OCI-LY1 (cell line): ENCODE measurements around the gene RUNX1.

Experiments
- H2AFZ ChIP-seq: fragments of 200-600 bp; sonication (generic), shearing (Covaris generic); 2 replicates; pipeline ENCODE4 v1.6.0; 2014; ENCODE audit warnings: antibody characterized with exemption, mild to moderate bottlenecking, low read length
- H3F3A ChIP-seq: fragments of 200-600 bp; sonication (generic), shearing (Covaris generic); 2 replicates; pipeline ENCODE4 v1.6.0; 2014; ENCODE audit warnings: mild to moderate bottlenecking, antibody characterized with exemption, low read length, moderate library complexity; ENCODE audit not compliant: insufficient read depth
- H3K27ac ChIP-seq: fragments of 200-600 bp; sonication (generic); 2 replicates; pipeline ENCODE4 v1.5.1; 2014; ENCODE audit warnings: low read length, mixed run types, mild to moderate bottlenecking, low read depth; ENCODE audit not compliant: poor library complexity, severe bottlenecking
- H3K27me3 ChIP-seq: fragments of 200-600 bp; sonication (generic); 2 replicates; pipeline ENCODE4 v1.6.0; 2014; ENCODE audit warnings: antibody characterized with exemption, mild to moderate bottlenecking, low read length, moderate library complexity; ENCODE audit not compliant: insufficient read depth
- H3K36me3 ChIP-seq: fragments of 200-600 bp; sonication (generic); 2 replicates; pipeline ENCODE4 v1.6.1; 2014; ENCODE audit warnings: mild to moderate bottlenecking, antibody characterized with exemption, low read length, moderate library complexity, mixed read lengths; ENCODE audit not compliant: insufficient read depth
- H3K4me1 ChIP-seq: fragments of 200-600 bp; sonication (generic); 2 replicates; pipeline ENCODE4 v1.5.1; 2014; ENCODE audit warnings: mild to moderate bottlenecking, low read length, moderate library complexity; ENCODE audit not compliant: insufficient read depth, severe bottlenecking
- H3K4me2 ChIP-seq: fragments of 200-600 bp; sonication (generic), shearing (Covaris generic); 2 replicates; pipeline ENCODE4 v1.6.1; 2014; ENCODE audit warnings: low read length
- H3K4me3 ChIP-seq: fragments of 200-600 bp; sonication (generic); 2 replicates; pipeline ENCODE4 v1.5.1; 2014; ENCODE audit warnings: low read length, low read depth, mild to moderate bottlenecking, mixed read lengths; ENCODE audit not compliant: poor library complexity, severe bottlenecking
- H3K79me2 ChIP-seq: fragments of 200-600 bp; shearing (Covaris generic); 2 replicates; pipeline ENCODE4 v1.6.1; 2016; ENCODE audit warnings: mixed run types, low read length, mixed read lengths; ENCODE audit not compliant: insufficient read depth
- H3K9ac ChIP-seq: fragments of 200-600 bp; sonication (generic), shearing (Covaris generic); 2 replicates; pipeline ENCODE4 v1.6.1; 2014; ENCODE audit warnings: mild to moderate bottlenecking, low read length, mixed read lengths
- H3K9me2 ChIP-seq: fragments of 200-600 bp; sonication (generic), shearing (Covaris generic); 2 replicates; pipeline ENCODE4 v1.6.1; 2014; ENCODE audit warnings: low read depth, mild to moderate bottlenecking, low read length, mixed read lengths
- H3K9me3 ChIP-seq: fragments of 200-600 bp; shearing (Covaris generic); 2 replicates; pipeline ENCODE4 v1.6.1; 2014; ENCODE audit warnings: low read length, mixed read lengths
- H4K20me1 ChIP-seq: fragments of 200-600 bp; sonication (generic), shearing (Covaris generic); 2 replicates; pipeline ENCODE4 v1.6.0; 2016; ENCODE audit warnings: mild to moderate bottlenecking, low read length; ENCODE audit not compliant: insufficient read depth
- CTCF ChIP-seq: fragments of 200-600 bp; sonication (generic), shearing (Covaris generic); IDR thresholded peaks from 2 replicates; pipeline ENCODE4 v1.5.1; 2017; ENCODE audit warnings: mild to moderate bottlenecking, antibody characterized with exemption, low read length, moderate library complexity, mixed read lengths
- EZH2 ChIP-seq: fragments of 200-600 bp; sonication (generic), shearing (Covaris generic); IDR thresholded peaks from 2 replicates; pipeline ENCODE4 v1.8.0; 2017; ENCODE audit warnings: borderline replicate concordance, mixed run types, mild to moderate bottlenecking, antibody characterized with exemption, low read length, moderate library complexity, mixed read lengths

The RUNX1 gene

GRCh38 chr21:35062016-35062415 lies 12.9 kb upstream of the RUNX1 start:
- Histone ChIP-seq H3K4me2 (no peak overlapping the region), H2AFZ (no peak overlapping the region), H3K9ac (no peak overlapping the region), H3K27me3 (no peaks in the 10 kb centered on the region), H4K20me1 (no peaks in the 10 kb centered on the region), H3K9me2 (no peaks in the 10 kb centered on the region), H3K4me1 (no peaks in the 10 kb centered on the region), H3F3A (no peaks in the 10 kb centered on the region), H3K36me3 (no peaks in the 10 kb centered on the region; the same call in 1 of the 2 replicates), H3K79me2 (no peaks in the 10 kb centered on the region), H3K4me3 (no peak overlapping the region), H3K9me3 (no peaks in the 10 kb centered on the region), H3K27ac (no peak overlapping the region)
- TF ChIP-seq EZH2, result no peak
- no peak for TF ChIP-seq CTCF

- no peaks in the 10 kb centered on the region for H3K9me3 ChIP-seq
- no peaks in the 10 kb centered on the region for H3K27me3 ChIP-seq
- H3K4me1 ChIP-seq, result no peaks in the 10 kb centered on the region
- no peak overlapping the region for H3K9ac ChIP-seq
- H3F3A ChIP-seq, result no peaks in the 10 kb centered on the region
- no peaks in the 10 kb centered on the region; the same call in 1 of the 2 replicates for H3K36me3 ChIP-seq
- H3K4me2 ChIP-seq, result no peak overlapping the region
- TF ChIP-seq CTCF (no peak), EZH2 (no peak)
- H3K4me3 ChIP-seq, result no peak overlapping the region
- no peak overlapping the region for H2AFZ ChIP-seq
- H3K9me2 ChIP-seq, result no peaks in the 10 kb centered on the region
- H3K27ac ChIP-seq, result no peak overlapping the region
- H3K79me2 ChIP-seq, result no peaks in the 10 kb centered on the region
- no peaks in the 10 kb centered on the region for H4K20me1 ChIP-seq
Measured at GRCh38 chr21:35059742-35060141, 10.6 kb upstream of the RUNX1 start.

- Histone ChIP-seq H3K27ac (no peak overlapping the region), H3K4me3 (no peak overlapping the region), H3K27me3 (no peaks in the 10 kb centered on the region), H3K36me3 (no peaks in the 10 kb centered on the region; the same call in 1 of the 2 replicates), H3K79me2 (no peaks in the 10 kb centered on the region), H3F3A (no peaks in the 10 kb centered on the region), H3K4me2 (no peak overlapping the region), H4K20me1 (no peaks in the 10 kb centered on the region), H3K9me3 (no peaks in the 10 kb centered on the region), H3K9ac (no peak overlapping the region), H2AFZ (no peak overlapping the region), H3K4me1 (peaks cover 13% of the 10 kb centered on the region), H3K9me2 (no peaks in the 10 kb centered on the region)
- TF ChIP-seq EZH2 (no peak), CTCF (no peak)
Measured at GRCh38 chr21:35058058-35058457, 9.0 kb upstream of the RUNX1 start.
